HL-60 (cell line): ENCODE data around the gene ZBTB45.

Source experiments
- DNase-seq, 2 experiments: peaks; one replicate each; pipeline ENCODE4 v3.0.0-alpha.2; 2010 to 2020; ENCODE audit warnings: low read depth in 1 of 2, low spot score in 1 of 2
- H3K27ac ChIP-seq: fragments of 250-450 bp; sonication (Bioruptor Pico); replicated peaks from 2 replicates; pipeline ENCODE4 v1.5.1; 2020; ENCODE audit warnings: mild to moderate bottlenecking, moderate library complexity
- H3K27me3 ChIP-seq: fragments of 250-450 bp; sonication (Bioruptor Pico); 2 replicates; pipeline ENCODE4 v1.5.1; 2021; ENCODE audit warnings: mild to moderate bottlenecking, moderate library complexity; ENCODE audit not compliant: insufficient read depth, poor library complexity, severe bottlenecking
- H3K4me3 ChIP-seq: replicated peaks from 2 replicates; pipeline ENCODE4 v1.5.1; 2011; ENCODE audit warnings: mild to moderate bottlenecking, control low read depth, low read length; ENCODE audit not compliant: insufficient read depth
- CTCF ChIP-seq: IDR thresholded peaks from one replicate; pipeline ENCODE4 v1.5.1; 2011; ENCODE audit warnings: low read length, control low read depth, inconsistent platforms; ENCODE audit not compliant: insufficient read depth
- GABPA ChIP-seq: IDR thresholded peaks from 2 replicates; pipeline ENCODE4 v1.6.1; 2012; ENCODE audit warnings: low read depth
- POLR2AphosphoS5 ChIP-seq: IDR thresholded peaks from 2 replicates; pipeline ENCODE4 v1.6.1; 2012; ENCODE audit warnings: low read depth
- REST ChIP-seq: IDR thresholded peaks from 2 replicates; pipeline ENCODE4 v1.6.1; 2012; ENCODE audit warnings: low read depth; ENCODE audit not compliant: insufficient replicate concordance
- SPI1 ChIP-seq: IDR thresholded peaks from 2 replicates; pipeline ENCODE4 v1.6.1; 2012; ENCODE audit warnings: low read depth, mild to moderate bottlenecking, borderline replicate concordance

Gene ZBTB45

GRCh38 chr19:58520257-58520599 is 618 bp upstream of the ZBTB45 start:
- no peaks in the 10 kb centered on the region for H3K27me3 ChIP-seq
- peak overlapping the region; percentile 91 for H3K27ac ChIP-seq
- DNase-seq = no peak
- TF ChIP-seq CTCF (no peak), SPI1 (no peak), GABPA (no peak), REST (no peak), POLR2AphosphoS5 (no peak)
- H3K4me3 ChIP-seq = peak overlapping the region; percentile 74

- Histone ChIP-seq H3K27ac (peak overlapping the region; percentile 91), H3K4me3 (peak overlapping the region; percentile 74), H3K27me3 (no peaks in the 10 kb centered on the region)
- DNase-seq = peak; percentile 51 to 76
- TF ChIP-seq CTCF = peak; percentile 37
- no peak for TF ChIP-seq GABPA
- TF ChIP-seq POLR2AphosphoS5 = peak; percentile 15; the same call in 1 of the 2 replicates
Observed at GRCh38 chr19:58519087-58519354, 589 bp downstream of the ZBTB45 start.

- DNase-seq = peak; percentile 55 to 85
- peak overlapping the region; percentile 91 for H3K27ac ChIP-seq
- H3K4me3 ChIP-seq = peak overlapping the region; percentile 74
- no peaks in the 10 kb centered on the region for H3K27me3 ChIP-seq
- TF ChIP-seq SPI1 = peak; percentile 90
- TF ChIP-seq CTCF = no peak
- no peak for TF ChIP-seq REST
- no peak for TF ChIP-seq GABPA
- TF ChIP-seq POLR2AphosphoS5 = peak; percentile 50; the same call in 1 of the 2 replicates
Observed at GRCh38 chr19:58518256-58519086, 1.1 kb downstream of the ZBTB45 start.
